Natural killer cell (primary cell): ENCODE data around the gene TRIM47. TPM values are rescaled to one million over a fixed set of nuclear protein-coding genes. Genes with fewer than 3 reads are reported as not detected.
A peak's percentile ranks its signal among the peaks of the same experiment; 100 is the strongest.

Experiments
- ATAC-seq, 3 donors: fragments of 150-1000 bp in 2 of 3; fragments of 200-7000 bp in 1 of 3; cut with Tn5 transposase; 1 replicate in 1 of 3; 2 replicates in 2 of 3; pipeline ENCODE4 v1.10.0; 2021; ENCODE audit warnings: mild to moderate bottlenecking in 2 of 3, moderate library complexity in 2 of 3
- DNase-seq, 2 donors: peaks; one replicate each; pipeline versions ENCODE4 v3.0.0 to v3.0.0-alpha.2; 2013 to 2021; ENCODE audit warnings: mixed read lengths in 1 of 2
- H3K27ac ChIP-seq: one replicate; pipeline ENCODE4 v1.5.1; 2013; ENCODE audit warnings: mild to moderate bottlenecking, low read length
- H3K27me3 ChIP-seq: one replicate; pipeline ENCODE4 v1.6.1; 2013; ENCODE audit warnings: low read length; ENCODE audit not compliant: control insufficient read depth, insufficient read depth
- H3K36me3 ChIP-seq: one replicate; pipeline ENCODE4 v1.6.1; 2013; ENCODE audit warnings: low read length; ENCODE audit not compliant: control insufficient read depth, insufficient read depth
- H3K4me1 ChIP-seq: one replicate; pipeline ENCODE4 v1.6.1; 2013; ENCODE audit warnings: low read length; ENCODE audit not compliant: control insufficient read depth, insufficient read depth
- H3K4me3 ChIP-seq: one replicate; pipeline ENCODE4 v1.5.1; 2013; ENCODE audit warnings: low read length
- H3K9me3 ChIP-seq: one replicate; pipeline ENCODE4 v1.6.1; 2013; ENCODE audit warnings: low read length; ENCODE audit not compliant: control insufficient read depth, insufficient read depth
- H3K27ac Mint-ChIP-seq, 2 donors: one replicate each; pipeline ENCODE4 v1.8.0; 2022; ENCODE audit warnings: mild to moderate bottlenecking in 2 of 2, mixed read lengths in 2 of 2, moderate library complexity in 1 of 2
- H3K27me3 Mint-ChIP-seq, 2 donors: one replicate each; pipeline ENCODE4 v1.8.0; 2022; ENCODE audit warnings: low read depth in 2 of 2, mixed read lengths in 2 of 2
- H3K36me3 Mint-ChIP-seq: one replicate; pipeline ENCODE4 v1.8.0; 2022; ENCODE audit warnings: mixed read lengths
- H3K4me1 Mint-ChIP-seq, 2 donors: one replicate each; pipeline ENCODE4 v1.8.0; 2022; ENCODE audit warnings: mixed read lengths in 2 of 2
- H3K4me3 Mint-ChIP-seq: one replicate; pipeline ENCODE4 v1.8.0; 2022; ENCODE audit warnings: mild to moderate bottlenecking, moderate library complexity, mixed read lengths
- H3K9me3 Mint-ChIP-seq, 2 donors: one replicate each; pipeline ENCODE4 v1.8.0; 2022; ENCODE audit warnings: mixed read lengths in 2 of 2
- WGBS: methylation state at CpG from one replicate; pipeline ENCODE4 v1.1.7; 2013; ENCODE audit warnings: missing lambda C conversion rate; ENCODE audit not compliant: insufficient coverage; 5-methylcytosine and 5-hydroxymethylcytosine counted together
- intact Hi-C: fragments of 100-400 bp; cut with micrococcal nuclease; formaldehyde crosslinking; loops from one replicate; pipeline ENCODE4 v1.14.2; 2022
- total RNA-seq, 4 donors: library from RNA; stranded (reverse); fragments of 120-200 nt in 1 of 4; gene quantifications; one replicate each; pipeline versions ENCODE4 v1.2.3 to v1.2.4, GENCODE V29; 2013 to 2022
- TF ChIP-seq, protein P1 (sequence below): fragments of 200-600 bp; IDR thresholded peaks from one replicate; pipeline ENCODE4 v1.8.0; 2022; ENCODE audit warnings: antibody characterized with exemption

TRIM47 gene
- total RNA-seq, 3 donors from 2014 or later (not counting 1 experiment from before 2014, with no cell fraction given) = 1.2 to 2.5 (median 2.0) TPM

DNA sequence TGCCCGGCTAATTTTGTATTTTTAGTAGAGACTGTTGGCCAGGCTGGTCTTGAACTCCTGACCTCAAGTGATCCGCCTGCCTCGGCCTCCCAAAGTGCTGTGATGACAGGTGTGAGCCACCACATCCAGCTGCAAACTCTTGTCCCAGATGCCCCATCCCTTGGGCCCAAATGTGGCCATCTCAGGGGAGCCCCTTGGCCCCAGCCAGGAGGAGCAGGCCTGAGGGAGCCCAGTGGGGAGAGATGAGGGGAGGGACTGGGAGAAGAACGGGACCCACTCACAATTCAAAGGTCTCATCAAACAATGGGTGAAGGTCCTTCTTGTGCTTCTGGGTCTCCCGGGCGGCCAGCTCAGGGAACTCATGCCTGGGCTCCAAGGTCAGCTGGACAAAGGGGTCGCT is 48.6 kb downstream of the TRIM47 start:
- TF ChIP-seq, protein P1, sequence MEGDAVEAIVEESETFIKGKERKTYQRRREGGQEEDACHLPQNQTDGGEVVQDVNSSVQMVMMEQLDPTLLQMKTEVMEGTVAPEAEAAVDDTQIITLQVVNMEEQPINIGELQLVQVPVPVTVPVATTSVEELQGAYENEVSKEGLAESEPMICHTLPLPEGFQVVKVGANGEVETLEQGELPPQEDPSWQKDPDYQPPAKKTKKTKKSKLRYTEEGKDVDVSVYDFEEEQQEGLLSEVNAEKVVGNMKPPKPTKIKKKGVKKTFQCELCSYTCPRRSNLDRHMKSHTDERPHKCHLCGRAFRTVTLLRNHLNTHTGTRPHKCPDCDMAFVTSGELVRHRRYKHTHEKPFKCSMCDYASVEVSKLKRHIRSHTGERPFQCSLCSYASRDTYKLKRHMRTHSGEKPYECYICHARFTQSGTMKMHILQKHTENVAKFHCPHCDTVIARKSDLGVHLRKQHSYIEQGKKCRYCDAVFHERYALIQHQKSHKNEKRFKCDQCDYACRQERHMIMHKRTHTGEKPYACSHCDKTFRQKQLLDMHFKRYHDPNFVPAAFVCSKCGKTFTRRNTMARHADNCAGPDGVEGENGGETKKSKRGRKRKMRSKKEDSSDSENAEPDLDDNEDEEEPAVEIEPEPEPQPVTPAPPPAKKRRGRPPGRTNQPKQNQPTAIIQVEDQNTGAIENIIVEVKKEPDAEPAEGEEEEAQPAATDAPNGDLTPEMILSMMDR = no peak
- Mint-ChIP-seq H3K4me3 (no peak overlapping the region), H3K4me1 (peaks cover 27 to 51% of the 10 kb centered on the region in 2 donors), H3K9me3 (no peaks in the 10 kb centered on the region), H3K36me3 (no peaks in the 10 kb centered on the region), H3K27ac (peak overlapping the region; percentile 97 to 99), H3K27me3 (no peaks in the 10 kb centered on the region)
- whole genome bisulfite sequencing = 90% methylated on average over 6 of the region's 7 CpGs
- ATAC-seq (no peak), DNase-seq (no peak)
- Histone ChIP-seq H3K36me3 (peaks cover 52% of the 10 kb centered on the region), H3K9me3 (no peaks in the 10 kb centered on the region), H3K4me3 (no peak overlapping the region), H3K27ac (no peak overlapping the region), H3K27me3 (no peaks in the 10 kb centered on the region), H3K4me1 (peaks cover 64% of the 10 kb centered on the region)
- intact Hi-C loops = no loop called here

DNA sequence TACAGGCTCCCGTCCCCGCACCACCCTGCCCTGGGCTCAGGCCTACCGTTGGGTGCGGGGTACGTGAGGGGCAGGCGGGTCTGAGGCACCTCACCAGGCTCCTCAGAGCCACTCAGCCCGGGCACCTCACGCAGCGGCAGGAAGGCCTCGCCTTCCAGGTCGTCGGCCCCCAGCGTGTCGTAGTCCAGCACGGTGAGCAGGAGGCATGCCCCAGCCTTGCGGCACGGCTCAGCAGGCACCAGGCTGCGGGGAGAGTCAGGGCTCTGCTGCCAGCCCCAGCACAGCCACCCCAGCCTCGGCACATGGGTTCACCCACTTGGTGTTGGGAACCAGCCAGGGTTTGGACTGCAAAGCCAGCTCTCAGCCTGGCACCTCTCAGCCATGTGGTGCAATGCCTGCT is 49.6 kb downstream of the TRIM47 start:
- Mint-ChIP-seq H3K4me3 (no peak overlapping the region), H3K4me1 (peaks cover 25 to 41% of the 10 kb centered on the region in 2 donors), H3K27ac (peak overlapping the region; percentile 94 to 97), H3K36me3 (no peaks in the 10 kb centered on the region), H3K27me3 (no peaks in the 10 kb centered on the region), H3K9me3 (no peaks in the 10 kb centered on the region)
- H3K9me3 ChIP-seq = no peaks in the 10 kb centered on the region
- H3K27me3 ChIP-seq = no peaks in the 10 kb centered on the region
- H3K27ac ChIP-seq = peak overlapping the region; percentile 83
- intact Hi-C loops = no loop called here
- WGBS = 93% methylated on average over 19 of the region's 19 CpGs
- no peak for ATAC-seq
- TF ChIP-seq, protein P1 = no peak
- H3K4me3 ChIP-seq = no peak overlapping the region
- H3K36me3 ChIP-seq = peaks cover 47% of the 10 kb centered on the region
- H3K4me1 ChIP-seq = peaks cover 54% of the 10 kb centered on the region
- DNase-seq = no peak

DNA sequence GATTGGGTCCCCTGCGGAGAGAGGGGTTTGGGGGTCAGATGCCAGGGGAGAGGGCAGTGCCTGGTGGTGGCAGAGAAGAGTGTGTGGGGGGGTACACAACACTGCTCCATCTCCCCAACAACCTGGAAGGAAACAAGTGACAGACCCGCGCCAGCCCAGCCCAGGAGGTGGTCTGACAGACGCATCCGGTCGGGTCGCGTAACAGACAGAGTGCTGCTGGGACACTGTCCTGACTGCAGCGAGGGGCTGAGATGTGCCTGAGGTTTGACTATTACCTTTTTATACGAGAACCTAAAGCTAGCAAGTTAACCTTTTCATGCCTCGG is 50.3 kb downstream of the TRIM47 start:
- no peaks in the 10 kb centered on the region for H3K27me3 ChIP-seq
- H3K4me1 ChIP-seq = peaks cover 47% of the 10 kb centered on the region
- Mint-ChIP-seq H3K9me3 (no peaks in the 10 kb centered on the region), H3K27me3 (no peaks in the 10 kb centered on the region), H3K36me3 (no peaks in the 10 kb centered on the region), H3K4me3 (peak overlapping the region; percentile 45), H3K4me1 (peaks cover 18 to 34% of the 10 kb centered on the region in 2 donors), H3K27ac (peak overlapping the region; percentile 86 to 94)
- H3K4me3 ChIP-seq = no peak overlapping the region
- H3K9me3 ChIP-seq = no peaks in the 10 kb centered on the region
- peak overlapping the region; percentile 83 for H3K27ac ChIP-seq
- peak; percentile 34 to 55 (median 50) for ATAC-seq
- TF ChIP-seq, protein P1 = no peak
- no peak for DNase-seq
- peaks cover 48% of the 10 kb centered on the region for H3K36me3 ChIP-seq
- intact Hi-C loops = no loop called here
- 56% methylated on average over 11 of the region's 11 CpGs for WGBS

DNA sequence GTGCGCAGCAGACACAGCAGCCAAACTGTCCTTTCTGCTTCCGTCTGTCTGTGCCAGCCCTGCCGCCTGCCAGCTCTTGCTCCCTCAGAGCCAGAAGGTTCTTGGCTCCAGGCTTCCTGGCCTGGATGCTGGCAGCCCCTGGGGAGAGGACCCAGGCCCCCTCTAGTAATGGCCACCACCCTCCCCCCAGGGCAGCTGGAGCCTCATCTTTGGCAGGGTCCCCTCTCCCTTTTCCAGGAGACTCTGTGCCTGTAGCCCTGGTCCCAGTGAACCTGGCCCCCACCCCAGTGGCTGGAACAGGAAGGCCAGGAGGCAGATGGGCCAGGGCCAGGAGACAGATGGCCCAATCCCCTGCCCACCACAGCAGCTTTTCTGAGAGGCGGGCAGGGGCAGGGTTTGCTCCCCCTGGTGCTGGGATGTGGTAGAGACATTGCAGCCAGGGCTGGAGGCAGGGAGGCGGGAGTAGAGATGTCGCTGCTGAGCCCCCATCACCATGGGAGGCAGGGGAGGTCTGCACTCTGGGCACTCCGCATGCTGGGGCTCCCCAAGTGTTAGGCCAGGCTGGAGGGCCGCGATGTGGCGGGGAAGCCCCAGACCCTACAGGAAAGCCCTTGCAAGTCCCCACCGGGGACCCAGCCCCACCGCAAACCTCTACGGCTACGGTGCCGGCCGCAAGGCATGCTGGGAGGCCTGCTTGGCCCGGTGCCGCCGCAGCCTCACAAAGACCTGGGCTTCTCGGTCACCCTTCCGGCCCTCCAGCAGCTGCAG is 50.9 kb downstream of the TRIM47 start:
- Histone ChIP-seq H3K27ac (peak overlapping the region; percentile 83), H3K27me3 (no peaks in the 10 kb centered on the region), H3K9me3 (no peaks in the 10 kb centered on the region), H3K36me3 (peaks cover 46% of the 10 kb centered on the region), H3K4me1 (peaks cover 41% of the 10 kb centered on the region), H3K4me3 (peak overlapping the region; percentile 6)
- peak; percentile 71 to 78 (median 77) for ATAC-seq
- DNase-seq = peak; percentile 79
- Mint-ChIP-seq H3K27me3 (no peaks in the 10 kb centered on the region), H3K4me3 (peak overlapping the region; percentile 45), H3K36me3 (no peaks in the 10 kb centered on the region), H3K27ac (peak overlapping the region; percentile 86 to 94), H3K4me1 (peaks cover 13 to 29% of the 10 kb centered on the region in 2 donors), H3K9me3 (no peaks in the 10 kb centered on the region)
- TF ChIP-seq, protein P1 = peak; percentile 67
- WGBS = 51% methylated on average over 21 of the region's 21 CpGs
- intact Hi-C loops = no loop called here
